Activated gamma-delta T cell treated with Interleukin-2 at 50 U/mL for 16 hours (primary cell): Measurements from ENCODE around the gene THOC1.

Experiments
- DNase-seq: peaks from one replicate; pipeline ENCODE4 v3.0.0-alpha.2; 2020

The THOC1 gene

GRCh38 chr18:213505-213904, 54.3 kb downstream of the THOC1 start:
- DNase-seq, result no peak

- no peak for DNase-seq
Observed at GRCh38 chr18:212780-213179, 55.1 kb downstream of the THOC1 start.

DNA sequence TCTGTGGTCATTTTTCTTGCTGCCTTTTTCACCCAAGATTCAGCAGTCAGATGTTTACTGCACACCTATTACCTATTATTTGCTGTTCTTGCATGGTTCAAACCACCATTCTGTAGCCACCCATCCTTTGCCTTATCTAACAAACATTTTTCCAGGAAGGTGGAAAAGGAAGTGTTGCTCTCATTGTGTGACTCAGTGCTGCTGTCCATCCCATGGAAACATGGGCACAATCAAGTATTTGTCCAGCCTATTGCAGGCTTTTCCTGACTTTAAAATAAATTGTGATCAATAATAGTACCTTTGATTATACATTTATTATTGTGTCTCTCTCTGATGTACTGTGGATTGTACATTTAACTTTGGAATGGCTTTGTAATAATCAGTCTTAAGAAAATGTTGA, 56.3 kb downstream of the THOC1 start:
- DNase-seq, result no peak

GRCh38 chr18:210733-211132, 57.1 kb downstream of the THOC1 start:
- DNase-seq, result no peak

DNA sequence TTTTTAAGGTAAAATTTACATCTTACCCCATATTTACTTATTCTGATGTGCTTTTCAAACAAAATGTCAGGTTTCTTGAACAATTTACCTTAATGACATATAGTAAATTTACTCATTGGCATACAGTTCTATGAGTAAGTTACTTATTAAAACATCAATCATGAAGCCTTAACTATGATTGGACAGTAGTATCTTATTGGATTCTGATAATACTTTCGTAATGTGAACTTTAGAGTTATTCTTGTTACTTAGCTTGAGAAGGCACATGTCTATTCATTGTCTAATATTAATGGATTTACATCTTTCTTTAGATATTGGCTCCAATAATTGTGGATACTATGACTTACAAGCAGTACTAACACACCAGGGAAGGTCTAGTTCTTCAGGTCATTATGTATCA, 57.8 kb downstream of the THOC1 start:
- no peak for DNase-seq

DNA sequence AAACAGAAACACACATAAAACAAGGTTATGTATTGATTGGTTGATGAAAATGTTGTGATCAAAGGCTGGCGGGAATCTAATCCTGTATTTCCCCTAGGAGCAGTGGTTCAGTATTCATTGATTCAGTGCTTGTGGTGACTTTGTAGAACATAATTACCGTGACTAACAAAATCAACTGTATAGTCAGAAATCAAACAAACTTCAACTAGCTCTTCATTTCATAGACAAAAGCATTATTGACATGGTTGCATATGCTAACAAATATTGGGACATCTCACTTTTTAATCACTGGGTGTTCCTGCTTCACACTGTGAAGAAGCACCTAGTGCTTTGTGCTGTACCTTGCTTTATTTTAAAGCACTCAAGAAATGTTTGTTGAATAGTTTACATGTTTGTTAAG, 68.1 kb downstream of the THOC1 start:
- no peak for DNase-seq

DNA sequence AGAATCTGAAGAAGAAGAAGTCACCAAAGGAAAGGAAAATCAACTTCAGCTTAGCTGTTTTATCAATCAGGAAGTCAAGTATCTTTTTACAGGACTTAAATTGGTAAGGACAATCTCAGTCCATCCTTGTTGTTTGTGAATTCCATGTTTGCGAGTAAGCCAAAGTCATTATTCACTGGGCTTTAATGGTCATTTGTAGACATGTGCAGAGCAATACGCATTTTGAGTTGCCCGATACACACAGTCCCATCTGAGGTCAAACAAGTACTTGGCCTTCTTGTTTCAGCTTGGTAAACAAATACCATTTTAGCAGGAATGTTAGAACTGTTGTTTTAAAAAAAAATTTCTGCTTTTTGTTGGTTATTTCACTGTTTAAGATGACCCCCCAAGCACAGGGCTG, 68.6 kb downstream of the THOC1 start:
- no peak for DNase-seq

DNA sequence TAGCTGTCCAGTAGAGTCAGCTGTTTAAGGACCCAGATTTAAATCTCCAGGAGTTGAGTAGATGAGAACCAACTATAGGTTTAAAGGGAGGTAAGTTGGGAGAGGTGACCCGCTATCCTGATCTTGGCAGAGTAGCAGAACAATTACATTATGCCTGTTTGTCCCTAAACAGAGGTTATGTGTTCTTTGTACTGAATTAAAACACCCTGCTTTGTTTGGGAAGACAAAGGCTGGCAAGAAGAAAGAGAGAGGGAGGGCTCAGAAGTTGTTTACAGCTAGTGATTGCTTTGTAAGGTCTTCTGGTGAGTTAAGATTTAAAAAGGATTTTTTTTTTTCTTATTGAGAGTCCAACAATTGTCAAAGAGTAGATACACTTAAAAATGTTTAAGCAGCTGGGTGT, 72.2 kb downstream of the THOC1 start:
- no peak for DNase-seq

GRCh38 chr18:192801-193200, 75.0 kb downstream of the THOC1 start:
- DNase-seq, result no peak

- no peak for DNase-seq
Observed at GRCh38 chr18:191725-192124, 76.1 kb downstream of the THOC1 start.

DNA sequence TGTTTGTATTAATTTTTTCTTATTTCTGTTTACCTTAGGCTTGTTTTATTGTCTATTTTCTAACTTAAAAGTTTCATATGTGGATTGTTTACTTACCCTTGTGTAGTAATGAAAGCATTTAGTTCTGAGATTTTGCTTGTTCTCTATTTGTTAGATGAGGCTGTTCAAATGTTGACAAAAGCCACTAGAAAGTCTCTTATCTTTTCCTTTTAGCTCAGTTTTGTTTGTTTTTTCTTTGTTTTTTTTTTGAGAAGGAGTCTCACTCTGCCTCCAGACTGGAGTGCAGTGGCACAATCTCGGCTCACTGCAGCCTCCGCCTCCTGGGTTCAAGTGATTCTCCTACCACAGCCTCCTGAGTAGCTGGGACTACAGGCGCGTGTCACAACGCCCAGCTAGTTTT, 78.6 kb downstream of the THOC1 start:
- DNase-seq, result no peak

- DNase-seq, result no peak
Observed at GRCh38 chr18:183769-184168, 84.1 kb downstream of the THOC1 start.

DNA sequence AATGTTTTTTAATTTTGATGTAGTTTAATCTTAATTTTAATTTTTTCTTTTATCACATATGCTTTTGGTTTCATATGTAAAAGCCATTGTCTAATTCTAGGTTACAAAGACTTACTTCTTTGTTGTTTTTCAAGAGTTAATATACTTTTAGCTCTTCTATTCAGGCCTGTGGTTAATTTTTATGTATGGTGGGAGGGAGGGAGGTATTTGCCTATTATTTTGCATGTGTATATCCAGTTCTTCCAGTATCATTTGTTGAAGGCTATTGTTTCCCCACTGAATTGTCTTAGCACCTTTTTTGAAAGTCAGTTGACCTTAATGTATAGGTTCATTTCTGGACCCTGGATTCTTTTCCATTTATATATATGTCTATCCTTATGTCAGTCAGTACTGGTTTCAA, 86.1 kb downstream of the THOC1 start:
- DNase-seq, result no peak

GRCh38 chr18:179499-179898, 88.3 kb downstream of the THOC1 start:
- DNase-seq, result no peak

DNA sequence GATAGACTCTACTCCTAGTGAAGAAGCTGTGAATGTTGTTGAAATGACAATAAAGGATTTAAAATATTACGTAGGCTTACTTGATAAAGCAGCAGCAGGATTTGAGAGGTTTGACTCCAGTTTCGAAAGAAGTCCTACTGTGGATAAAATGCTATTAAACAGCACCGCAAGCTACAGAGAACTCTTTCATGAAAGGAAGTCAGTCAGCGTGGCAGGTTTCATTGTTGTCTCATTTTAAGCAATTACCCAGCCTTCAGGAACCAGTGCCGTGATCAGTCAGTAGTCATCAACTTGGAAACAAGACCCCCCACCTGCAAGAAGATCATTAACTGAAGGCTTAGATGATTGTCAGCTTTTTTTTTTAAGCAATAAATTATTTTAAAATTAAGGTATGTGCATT, 95.5 kb downstream of the THOC1 start:
- DNase-seq, result no peak
